ENCODE data around the gene HTT.

Gene HTT

DNA sequence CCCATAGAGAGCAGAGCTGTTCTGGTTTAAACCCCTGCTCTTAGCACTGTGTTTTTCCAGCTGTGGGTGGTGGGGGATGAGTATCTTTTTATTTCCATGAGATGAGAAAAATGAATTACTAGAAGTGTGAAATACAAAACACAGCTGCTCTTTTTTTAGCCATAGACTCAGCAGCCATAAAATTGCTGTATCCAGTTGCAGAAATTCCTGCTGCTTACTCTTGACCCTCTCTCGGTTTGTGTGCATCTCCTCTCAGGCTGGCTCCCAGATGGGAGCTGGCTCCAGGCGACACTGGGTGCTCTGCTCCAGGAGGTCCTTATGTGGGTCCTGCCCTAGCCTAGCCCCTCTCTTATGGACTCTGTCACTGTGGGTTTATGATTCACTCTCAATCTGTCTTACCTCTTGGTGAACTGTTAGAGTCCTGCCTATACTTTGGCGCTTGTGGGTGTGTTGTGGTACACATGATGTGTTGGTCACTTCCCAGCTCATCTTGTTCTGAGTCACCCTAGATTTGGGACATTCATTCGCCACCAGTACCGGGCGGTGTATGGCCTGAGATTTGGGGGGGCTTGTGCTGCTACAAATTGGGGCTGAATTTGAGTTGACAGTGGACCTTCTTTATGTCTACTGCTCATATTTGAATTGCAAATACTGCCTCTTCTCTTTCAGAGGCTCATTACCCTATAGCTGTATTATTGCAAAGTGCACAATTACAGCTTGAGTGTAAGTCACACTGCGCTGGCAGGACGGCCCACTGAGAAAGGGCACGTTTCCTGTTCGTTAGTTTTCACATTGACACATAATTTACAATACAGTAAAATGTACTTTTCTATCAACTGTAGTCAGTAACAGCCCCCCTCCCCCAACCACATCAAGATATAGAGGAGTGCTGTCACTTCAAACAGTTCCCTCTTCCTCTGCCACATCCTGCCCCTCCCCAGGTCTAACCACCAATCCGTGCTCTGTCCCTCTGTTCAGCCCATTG, 127.5 kb downstream of the HTT start:
- no peak for DNase-seq (ENCODE audit: low spot score)

DNA sequence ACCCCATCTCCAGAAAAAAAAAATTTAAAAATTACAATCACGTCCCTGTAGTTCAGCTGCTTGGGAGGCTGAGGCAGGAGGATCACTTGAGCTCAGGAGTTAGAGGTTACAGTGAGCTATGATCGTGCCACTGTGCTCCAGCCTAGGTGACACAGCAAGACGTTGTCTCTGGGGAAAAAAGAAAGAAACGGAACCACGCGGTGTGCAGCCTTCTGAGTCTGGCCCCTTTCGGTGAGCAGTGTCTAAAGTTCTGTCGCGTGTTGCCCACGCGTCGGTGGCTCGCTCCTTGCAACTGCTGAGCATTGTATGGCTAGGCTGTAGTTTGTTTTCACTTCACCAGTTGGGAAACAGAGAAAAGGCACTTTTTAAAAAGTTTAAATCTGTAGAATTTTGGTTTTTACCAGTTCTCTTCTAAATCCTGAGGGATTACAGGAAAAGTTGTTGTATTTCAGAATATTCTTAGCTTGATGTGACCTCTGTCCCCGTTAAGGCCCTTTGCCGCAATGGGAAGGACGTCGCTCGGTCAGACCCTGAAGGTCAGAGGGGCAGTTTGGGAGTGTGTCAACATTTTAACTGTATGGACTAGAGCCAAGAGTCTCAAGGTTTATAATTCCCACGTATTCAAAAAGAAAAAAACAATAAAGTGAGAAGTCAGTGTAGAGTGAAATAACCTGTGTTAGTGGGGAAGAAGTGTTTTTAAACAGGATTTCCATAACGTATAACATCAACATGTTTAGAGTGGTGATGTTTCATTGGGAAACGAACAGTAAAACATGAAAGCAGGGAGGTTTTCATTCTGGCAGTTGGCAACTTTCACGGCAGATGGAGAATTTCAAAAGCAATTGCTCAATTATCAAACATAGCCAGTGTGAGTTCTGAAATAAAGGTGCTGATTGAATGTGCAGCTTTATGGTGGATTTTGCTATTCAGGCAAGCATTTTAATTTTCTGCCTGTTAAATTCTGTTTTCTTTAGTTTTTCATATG, 128.6 kb downstream of the HTT start:
- peak; percentile 35 for DNase-seq (ENCODE audit: low spot score)

- no peak for DNase-seq (ENCODE audit: low spot score)
Measured at GRCh38 chr4:3203971-3204431, 129.5 kb downstream of the HTT start.

- no peak for DNase-seq (ENCODE audit: low spot score)
Measured at GRCh38 chr4:3205995-3206394, 131.5 kb downstream of the HTT start.

DNA sequence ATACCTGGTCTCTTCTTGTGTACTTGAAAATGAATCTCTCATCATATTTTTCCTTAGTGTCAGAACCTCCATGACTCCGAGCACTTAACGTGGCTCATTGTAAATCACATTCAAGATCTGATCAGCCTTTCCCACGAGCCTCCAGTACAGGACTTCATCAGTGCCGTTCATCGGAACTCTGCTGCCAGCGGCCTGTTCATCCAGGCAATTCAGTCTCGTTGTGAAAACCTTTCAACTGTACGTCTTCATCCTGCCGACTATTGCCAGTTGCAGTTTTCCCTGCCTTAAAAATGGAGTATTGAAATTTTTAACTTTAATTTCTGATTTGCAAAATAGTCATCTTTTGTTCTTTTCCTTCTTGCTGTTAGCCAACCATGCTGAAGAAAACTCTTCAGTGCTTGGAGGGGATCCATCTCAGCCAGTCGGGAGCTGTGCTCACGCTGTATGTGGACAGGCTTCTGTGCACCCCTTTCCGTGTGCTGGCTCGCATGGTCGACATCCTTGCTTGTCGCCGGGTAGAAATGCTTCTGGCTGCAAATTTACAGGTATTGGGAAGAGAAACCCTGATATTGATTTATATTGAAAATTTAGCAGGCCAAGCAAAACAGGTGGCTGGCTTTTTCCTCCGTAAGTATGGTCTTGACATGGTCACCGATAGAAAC, 132.1 kb downstream of the HTT start:
- DNase-seq (ENCODE audit: low spot score), result no peak

DNA sequence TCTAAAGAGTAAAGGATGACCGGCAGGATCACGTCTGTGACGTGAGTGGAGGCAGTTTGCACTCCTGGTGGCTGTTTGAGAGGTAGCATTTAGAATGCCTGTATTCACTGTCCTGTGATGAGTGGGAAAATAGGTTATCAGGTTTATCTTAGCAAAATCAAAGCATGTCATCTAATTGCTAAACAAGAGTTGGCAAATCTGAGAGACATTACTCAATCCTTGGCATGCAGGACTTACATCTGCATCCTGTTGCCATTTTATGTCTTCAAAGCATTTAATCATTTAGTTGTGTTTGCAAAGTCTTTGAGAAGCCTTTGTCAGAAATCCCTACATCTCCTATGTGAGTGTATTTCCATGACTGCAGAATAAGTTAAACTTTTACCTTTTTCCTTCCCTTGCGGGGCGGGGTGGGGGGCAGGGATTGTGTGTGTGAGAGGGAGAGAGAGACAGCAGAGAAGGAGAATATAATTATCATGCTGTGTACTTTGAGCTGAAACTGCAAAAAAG, 133.1 kb downstream of the HTT start:
- DNase-seq (ENCODE audit: low spot score), result no peak

DNA sequence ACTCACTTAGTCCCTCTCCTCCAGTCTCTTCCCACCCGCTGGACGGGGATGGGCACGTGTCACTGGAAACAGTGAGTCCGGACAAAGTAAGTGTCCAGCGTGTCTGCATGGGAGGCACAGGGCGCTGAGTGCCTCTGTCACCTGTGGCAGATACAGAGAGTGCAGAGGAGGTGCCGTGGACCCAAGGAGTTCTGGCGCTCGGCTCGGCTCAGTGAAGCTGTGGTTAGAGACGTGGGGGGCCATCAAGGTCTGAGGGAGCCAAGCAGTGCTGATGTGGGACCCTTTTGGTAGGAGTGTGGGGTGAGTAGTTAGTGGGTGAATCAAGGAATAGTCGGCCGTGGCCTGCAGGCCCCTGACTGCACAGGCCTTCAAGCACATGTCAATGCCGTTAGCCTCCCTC, 134.3 kb downstream of the HTT start:
- DNase-seq (ENCODE audit: low spot score), result no peak

- DNase-seq (ENCODE audit: low spot score), result no peak
Measured at GRCh38 chr4:3209551-3210325, 135.3 kb downstream of the HTT start.

DNA sequence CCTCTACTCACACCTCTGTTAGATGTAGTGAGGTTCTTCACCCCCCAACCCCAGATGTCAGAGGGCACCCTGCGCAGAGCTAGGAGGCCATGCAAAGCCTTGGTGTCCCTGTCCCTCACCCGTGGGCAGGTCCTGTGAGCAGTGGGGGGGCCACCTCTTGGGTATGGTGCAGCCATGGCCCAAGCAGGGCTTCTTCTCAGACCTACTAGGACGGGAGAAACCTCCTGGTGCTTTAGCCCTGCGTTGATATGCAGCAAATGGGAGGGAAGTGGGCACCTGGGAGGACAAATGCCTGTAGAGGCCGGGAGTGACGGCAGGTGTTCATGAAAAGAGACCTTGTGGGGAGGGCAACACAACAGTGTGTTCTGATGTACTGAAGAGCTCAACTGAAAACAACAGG, 136.0 kb downstream of the HTT start:
- no peak for DNase-seq (ENCODE audit: low spot score)

- no peak for DNase-seq (ENCODE audit: low spot score)
Measured at GRCh38 chr4:3211866-3212265, 137.4 kb downstream of the HTT start.

DNA sequence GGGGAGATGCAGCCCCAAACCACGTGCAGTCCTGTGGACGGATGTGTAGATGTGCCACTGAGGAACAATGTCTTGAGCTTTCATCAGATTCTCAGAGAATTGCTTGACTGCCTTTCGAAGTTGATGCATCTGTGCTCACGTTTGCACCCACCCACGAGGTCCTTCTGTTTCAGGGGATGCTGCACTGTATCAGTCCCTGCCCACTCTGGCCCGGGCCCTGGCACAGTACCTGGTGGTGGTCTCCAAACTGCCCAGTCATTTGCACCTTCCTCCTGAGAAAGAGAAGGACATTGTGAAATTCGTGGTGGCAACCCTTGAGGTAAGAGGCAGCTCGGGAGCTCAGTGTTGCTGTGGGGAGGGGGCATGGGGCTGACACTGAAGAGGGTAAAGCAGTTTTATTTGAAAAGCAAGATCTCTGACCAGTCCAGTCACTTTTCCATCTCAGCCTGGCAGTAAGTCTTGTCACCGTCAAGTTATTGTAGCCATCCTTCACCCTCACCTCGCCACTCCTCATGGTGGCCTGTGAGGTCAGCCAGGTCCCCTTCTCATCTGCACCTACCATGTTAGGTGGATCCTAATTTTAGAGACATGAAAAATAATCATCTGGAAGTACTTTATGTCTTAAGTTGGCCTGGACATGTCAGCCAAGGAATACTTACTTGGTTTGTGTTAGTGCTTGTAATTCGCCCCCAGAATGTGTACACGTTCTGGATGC, 138.1 kb downstream of the HTT start:
- DNase-seq (ENCODE audit: low spot score), result no peak

GRCh38 chr4:3213106-3213425, 138.6 kb downstream of the HTT start:
- no peak for DNase-seq (ENCODE audit: low spot score)

- DNase-seq (ENCODE audit: low spot score), result no peak
Measured at GRCh38 chr4:3213661-3214250, 139.3 kb downstream of the HTT start.

DNA sequence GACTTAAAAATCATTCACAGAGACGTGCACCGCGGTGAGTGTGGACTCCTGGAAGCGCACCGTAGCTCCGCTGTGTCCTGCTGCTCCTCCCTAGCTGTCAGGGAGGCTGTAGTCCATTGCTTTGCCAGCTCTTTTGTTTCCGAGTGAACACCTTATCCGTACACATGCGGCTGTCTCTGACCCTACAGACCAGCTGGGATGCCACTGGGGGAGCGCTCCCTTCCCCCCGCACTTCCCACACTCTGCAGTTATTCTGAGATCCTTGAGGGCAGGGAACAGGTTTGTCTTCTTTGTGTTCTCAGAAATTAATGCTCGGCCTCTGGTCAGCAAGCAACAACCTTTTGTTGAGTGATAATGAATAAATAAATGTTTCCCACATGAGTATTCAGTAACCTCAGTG, 140.8 kb downstream of the HTT start:
- DNase-seq (ENCODE audit: low spot score), result no peak

- DNase-seq (ENCODE audit: low spot score), result no peak
Measured at GRCh38 chr4:3215733-3216132, 141.3 kb downstream of the HTT start.

DNA sequence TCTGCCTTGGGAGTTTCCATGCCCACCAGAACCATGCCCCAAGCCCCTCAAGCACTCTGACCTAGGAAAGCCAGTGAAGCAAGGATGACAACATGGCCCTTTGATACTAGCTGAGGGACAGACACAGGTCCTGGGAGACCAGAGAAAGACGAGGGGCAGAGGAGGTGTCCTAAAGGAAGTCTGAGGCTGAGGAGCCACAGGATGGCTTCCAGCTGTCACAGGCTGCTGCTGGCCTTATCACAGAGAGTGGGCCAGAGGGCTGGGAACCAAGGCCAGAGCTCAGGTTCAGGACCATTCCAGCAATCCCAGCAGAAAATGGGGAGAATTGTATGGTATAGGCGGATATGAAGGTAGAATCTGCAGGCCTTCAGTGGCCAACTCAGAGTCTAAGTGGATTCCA, 142.8 kb downstream of the HTT start:
- no peak for DNase-seq (ENCODE audit: low spot score)

GRCh38 chr4:3217771-3218170, 143.3 kb downstream of the HTT start:
- DNase-seq (ENCODE audit: low spot score), result no peak

DNA sequence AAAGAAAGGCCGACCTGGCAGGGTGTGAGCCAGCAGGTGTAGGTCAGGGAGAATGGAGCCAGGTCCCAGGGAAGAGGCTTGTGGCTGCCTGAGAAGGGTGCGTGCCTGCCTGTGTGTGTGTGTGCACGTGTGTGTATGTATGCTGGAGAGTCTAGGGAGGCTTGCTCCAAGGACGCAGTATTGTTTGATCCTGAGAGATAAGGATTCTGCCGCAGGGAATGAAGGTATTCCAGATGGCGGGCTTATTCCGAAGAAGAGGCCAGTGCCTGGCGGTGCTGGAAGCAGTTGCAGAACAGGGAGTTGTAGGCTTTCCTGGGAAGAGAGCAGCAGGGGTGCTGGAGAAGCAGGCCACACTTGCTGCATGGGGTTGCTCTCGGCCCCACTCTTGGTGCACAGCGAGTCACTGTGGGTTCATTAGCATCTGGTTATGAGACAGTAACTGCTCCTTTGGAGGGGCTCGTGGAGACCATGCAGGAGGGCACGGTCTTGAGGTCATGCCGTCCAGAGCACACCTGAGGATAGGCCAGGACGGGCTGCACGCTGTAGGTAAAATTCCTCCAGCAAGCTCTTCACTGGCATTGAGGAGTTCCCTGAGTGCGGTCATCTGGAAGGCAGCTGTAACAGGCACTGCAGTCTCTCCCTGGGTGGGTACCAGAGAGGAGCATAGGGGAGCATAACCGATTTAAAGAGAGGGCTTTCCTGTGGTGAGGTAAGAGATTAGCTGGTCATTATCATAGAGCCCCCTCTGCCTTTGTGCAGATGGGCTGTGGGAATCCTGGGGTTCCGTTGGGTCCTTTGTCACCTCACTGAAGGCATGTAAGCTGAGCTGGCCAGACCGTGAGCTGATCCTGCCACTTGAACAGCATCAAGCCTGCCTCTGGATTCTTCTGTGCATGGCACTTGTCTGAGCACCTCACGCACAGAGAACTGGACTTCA, 144.6 kb downstream of the HTT start:
- no peak for DNase-seq (ENCODE audit: low spot score)
